ENCODE measurements around the gene AIG1. TPM values are rescaled to one million over a fixed set of nuclear protein-coding genes. Genes with fewer than 3 reads are reported as not detected.

AIG1 gene
- total RNA-seq, 1 donor from 2014 or later = 60.6 TPM

DNA sequence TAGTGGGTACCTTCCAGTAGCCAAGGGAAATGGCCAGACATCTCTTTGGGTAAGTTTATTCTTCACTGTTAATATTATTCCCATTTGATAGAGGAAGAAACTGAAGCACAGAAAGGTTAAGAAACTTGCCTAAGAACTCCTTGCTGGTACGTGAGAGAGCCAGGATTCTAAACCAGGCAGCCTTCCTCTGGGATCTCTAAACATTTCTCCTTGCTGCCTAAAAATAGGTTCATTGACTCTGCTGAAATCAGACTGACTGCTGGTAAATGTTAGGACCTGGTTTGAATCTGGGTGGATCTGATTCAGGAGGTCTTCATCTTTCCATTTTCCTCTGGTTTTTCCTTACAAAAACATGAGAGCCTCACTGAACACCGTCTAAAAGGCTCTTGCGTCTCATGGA, 186.9 kb downstream of the AIG1 start:
- FAIRE-seq (no peak), DNase-seq (ENCODE audit: low read depth) (no peak)
- H3K27me3 ChIP-seq (ENCODE audit: control insufficient read depth, insufficient read depth, low read length) = no peaks in the 10 kb centered on the region
- no peak overlapping the region for H3K4me3 ChIP-seq (ENCODE audit: low read depth, low read length)
- peaks cover 2% of the 10 kb centered on the region for H3K36me3 ChIP-seq (ENCODE audit: control insufficient read depth, insufficient read depth, low read length)
- TF ChIP-seq, protein P1, sequence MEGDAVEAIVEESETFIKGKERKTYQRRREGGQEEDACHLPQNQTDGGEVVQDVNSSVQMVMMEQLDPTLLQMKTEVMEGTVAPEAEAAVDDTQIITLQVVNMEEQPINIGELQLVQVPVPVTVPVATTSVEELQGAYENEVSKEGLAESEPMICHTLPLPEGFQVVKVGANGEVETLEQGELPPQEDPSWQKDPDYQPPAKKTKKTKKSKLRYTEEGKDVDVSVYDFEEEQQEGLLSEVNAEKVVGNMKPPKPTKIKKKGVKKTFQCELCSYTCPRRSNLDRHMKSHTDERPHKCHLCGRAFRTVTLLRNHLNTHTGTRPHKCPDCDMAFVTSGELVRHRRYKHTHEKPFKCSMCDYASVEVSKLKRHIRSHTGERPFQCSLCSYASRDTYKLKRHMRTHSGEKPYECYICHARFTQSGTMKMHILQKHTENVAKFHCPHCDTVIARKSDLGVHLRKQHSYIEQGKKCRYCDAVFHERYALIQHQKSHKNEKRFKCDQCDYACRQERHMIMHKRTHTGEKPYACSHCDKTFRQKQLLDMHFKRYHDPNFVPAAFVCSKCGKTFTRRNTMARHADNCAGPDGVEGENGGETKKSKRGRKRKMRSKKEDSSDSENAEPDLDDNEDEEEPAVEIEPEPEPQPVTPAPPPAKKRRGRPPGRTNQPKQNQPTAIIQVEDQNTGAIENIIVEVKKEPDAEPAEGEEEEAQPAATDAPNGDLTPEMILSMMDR (IDR thresholded peaks at IDR 0.05; ENCODE audit: insufficient read depth, low read length, severe bottlenecking) = no peak

DNA sequence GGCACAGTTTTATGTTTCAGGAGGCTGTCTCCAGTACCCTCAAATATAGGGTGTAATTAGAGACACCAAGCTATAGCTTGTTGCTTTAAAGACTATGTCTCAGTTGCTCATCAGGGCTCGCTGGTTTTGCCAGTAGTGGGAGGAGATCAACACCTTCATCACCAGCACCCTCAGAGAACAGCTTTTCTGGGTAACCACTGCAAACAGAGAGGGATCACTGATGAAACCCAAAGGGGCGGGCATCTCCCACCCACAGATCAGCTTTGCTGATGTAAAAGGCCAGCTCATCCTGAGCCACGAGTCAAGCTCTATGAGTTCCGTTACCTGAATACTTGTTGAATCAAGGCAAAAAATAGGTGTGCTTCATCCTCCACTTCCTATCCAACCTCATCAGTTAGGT, 187.7 kb downstream of the AIG1 start:
- DNase-seq (ENCODE audit: low read depth) (no peak), FAIRE-seq (no peak)
- Histone ChIP-seq H3K4me3 (ENCODE audit: low read depth, low read length) (no peak overlapping the region), H3K36me3 (ENCODE audit: control insufficient read depth, insufficient read depth, low read length) (peaks cover 2% of the 10 kb centered on the region), H3K27me3 (ENCODE audit: control insufficient read depth, insufficient read depth, low read length) (no peaks in the 10 kb centered on the region)
- TF ChIP-seq, protein P1 (IDR thresholded peaks at IDR 0.05; ENCODE audit: insufficient read depth, low read length, severe bottlenecking) = no peak

DNA sequence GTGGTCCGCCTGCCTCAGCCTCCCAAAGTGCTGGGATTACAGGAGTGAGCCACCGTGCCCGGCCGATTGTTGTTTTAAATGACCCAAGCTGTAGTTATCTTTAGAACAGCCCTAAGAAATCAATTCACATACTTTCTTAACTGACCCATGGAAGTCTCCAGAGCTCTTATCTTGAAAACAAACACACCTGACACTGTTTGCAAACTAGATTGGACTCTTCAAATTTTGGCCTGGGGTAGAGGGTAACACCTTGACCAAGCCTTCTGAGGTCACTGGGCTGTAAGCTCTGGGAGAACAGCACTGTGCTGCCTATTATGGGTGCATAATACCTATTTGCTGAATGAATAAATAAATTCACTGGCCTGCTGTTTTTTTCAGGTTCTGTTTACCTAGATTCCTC, 190.6 kb downstream of the AIG1 start:
- DNase-seq (ENCODE audit: low read depth) (no peak), FAIRE-seq (no peak)
- H3K36me3 ChIP-seq (ENCODE audit: control insufficient read depth, insufficient read depth, low read length) = peaks cover 2% of the 10 kb centered on the region
- H3K4me3 ChIP-seq (ENCODE audit: low read depth, low read length) = no peak overlapping the region
- no peaks in the 10 kb centered on the region for H3K27me3 ChIP-seq (ENCODE audit: control insufficient read depth, insufficient read depth, low read length)
- TF ChIP-seq, protein P1 (IDR thresholded peaks at IDR 0.05; ENCODE audit: insufficient read depth, low read length, severe bottlenecking) = no peak

DNA sequence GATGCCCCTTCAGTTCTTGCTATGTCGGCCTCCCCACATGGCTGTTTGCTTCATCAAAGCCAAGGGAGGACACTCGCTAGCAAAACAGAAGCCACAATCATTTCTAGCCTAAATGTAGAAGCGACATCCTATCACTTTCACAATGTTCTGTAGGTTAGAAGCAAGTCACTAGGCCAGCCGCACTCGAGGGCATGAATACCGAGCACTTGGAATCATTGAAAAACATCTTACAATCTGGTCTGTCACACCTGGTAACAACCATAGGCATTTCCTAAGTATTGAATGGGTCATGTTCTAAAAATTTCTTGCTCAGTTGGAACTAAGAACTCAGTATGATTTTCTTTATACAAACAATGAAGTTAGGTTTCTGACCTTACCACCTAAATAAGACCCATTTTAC, 192.3 kb downstream of the AIG1 start:
- peaks cover 2% of the 10 kb centered on the region for H3K36me3 ChIP-seq (ENCODE audit: control insufficient read depth, insufficient read depth, low read length)
- no peaks in the 10 kb centered on the region for H3K27me3 ChIP-seq (ENCODE audit: control insufficient read depth, insufficient read depth, low read length)
- H3K4me3 ChIP-seq (ENCODE audit: low read depth, low read length) = no peak overlapping the region
- DNase-seq (ENCODE audit: low read depth) (no peak), FAIRE-seq (peak; percentile 13)
- TF ChIP-seq, protein P1 (IDR thresholded peaks at IDR 0.05; ENCODE audit: insufficient read depth, low read length, severe bottlenecking) = no peak

DNA sequence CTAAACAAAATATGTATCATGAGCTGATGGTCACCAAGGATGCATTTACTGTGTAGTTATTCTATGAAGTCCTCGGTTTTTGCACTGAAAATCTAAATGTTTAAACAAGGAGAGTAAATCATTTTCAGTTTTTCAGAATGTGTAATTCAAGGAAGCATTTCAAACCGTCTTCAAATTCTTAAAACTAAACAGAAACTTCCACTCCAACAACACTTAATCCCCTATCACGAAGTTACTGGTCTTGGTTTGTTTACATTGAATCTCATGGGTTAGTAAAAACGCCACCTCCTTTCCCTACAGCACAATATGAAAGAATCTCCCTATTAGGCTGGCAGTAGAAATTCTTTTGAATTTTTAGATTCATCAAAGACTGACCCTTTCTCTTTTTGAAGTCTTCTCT, 192.9 kb downstream of the AIG1 start:
- Histone ChIP-seq H3K36me3 (ENCODE audit: control insufficient read depth, insufficient read depth, low read length) (peaks cover 2% of the 10 kb centered on the region), H3K27me3 (ENCODE audit: control insufficient read depth, insufficient read depth, low read length) (no peaks in the 10 kb centered on the region), H3K4me3 (ENCODE audit: low read depth, low read length) (no peak overlapping the region)
- TF ChIP-seq, protein P1 (IDR thresholded peaks at IDR 0.05; ENCODE audit: insufficient read depth, low read length, severe bottlenecking) = no peak
- FAIRE-seq = no peak
- DNase-seq (ENCODE audit: low read depth) = no peak

DNA sequence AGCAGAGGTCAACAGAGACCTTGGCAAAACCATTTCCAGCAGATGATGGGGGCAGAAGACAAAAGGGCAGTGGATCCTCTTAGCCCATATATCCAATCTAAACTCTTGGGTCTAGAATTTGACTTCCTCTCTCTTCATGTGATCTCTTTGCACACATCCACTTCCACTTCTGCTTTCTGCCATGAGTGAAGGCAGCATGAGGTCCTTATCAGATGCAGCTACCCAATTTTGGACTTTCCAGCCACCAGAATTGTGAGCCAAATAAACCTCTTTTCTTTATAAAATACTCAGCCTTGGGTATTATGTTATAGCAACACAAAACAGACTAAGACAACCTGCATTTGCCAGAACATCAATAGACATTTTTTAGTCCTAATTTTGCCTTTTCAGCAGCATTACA, 198.3 kb downstream of the AIG1 start:
- Histone ChIP-seq H3K27me3 (ENCODE audit: control insufficient read depth, insufficient read depth, low read length) (no peaks in the 10 kb centered on the region), H3K4me3 (ENCODE audit: low read depth, low read length) (no peak overlapping the region), H3K36me3 (ENCODE audit: control insufficient read depth, insufficient read depth, low read length) (no peaks in the 10 kb centered on the region)
- DNase-seq (ENCODE audit: low read depth) (no peak), FAIRE-seq (no peak)
- TF ChIP-seq, protein P1 (IDR thresholded peaks at IDR 0.05; ENCODE audit: insufficient read depth, low read length, severe bottlenecking) = no peak

Data from bronchial epithelial cell (primary cell).